Right lobe of liver (tissue), 6 donors: ENCODE data around the gene FER. TPM values are rescaled to one million over a fixed set of nuclear protein-coding genes. Genes with fewer than 3 reads are reported as not detected.
"Not testable (repeated sequence)": the region's sequence is repeated elsewhere in the genome, so short reads cannot be mapped to it uniquely, and the experiment has no call there.

Source experiments
- ATAC-seq, 4 donors: fragments of 200-7000 bp; cut with Tn5 transposase; one replicate each; pipeline ENCODE4 v1.9.1; 2020; ENCODE audit warnings: mild to moderate bottlenecking in 4 of 4, moderate library complexity in 4 of 4
- DNase-seq, 3 donors: peaks; one replicate each; pipeline ENCODE4 v3.0.0-alpha.2; 2020
- H3K27ac ChIP-seq, 3 donors: fragments of 200-600 bp; one replicate each; pipeline ENCODE4 v1.8.0; 2022
- H3K27me3 ChIP-seq, 2 donors: fragments of 200-600 bp; one replicate each; pipeline ENCODE4 v1.8.0; 2022
- H3K36me3 ChIP-seq, 4 donors: fragments of 200-600 bp; sonication (generic) in 1 of 4; one replicate each; pipeline versions ENCODE4 v1.5.1 to v1.8.0; 2017 to 2022; ENCODE audit warnings: control low read depth in 1 of 4
- H3K4me1 ChIP-seq, 4 donors: fragments of 200-600 bp; sonication (generic) in 1 of 4; one replicate each; pipeline versions ENCODE4 v1.5.1 to v1.8.0; 2017 to 2022; ENCODE audit warnings: control low read depth in 1 of 4
- H3K4me3 ChIP-seq, 3 donors: fragments of 200-600 bp; one replicate each; pipeline ENCODE4 v1.8.0; 2022
- H3K9me3 ChIP-seq, 4 donors: fragments of 200-600 bp; sonication (generic) in 1 of 4; one replicate each; pipeline versions ENCODE4 v1.5.1 to v1.8.0; 2017 to 2022; ENCODE audit warnings: control low read depth in 1 of 4
- CTCF ChIP-seq, 4 donors: fragments of 200-600 bp in 3 of 4; fragments of 450-650 bp in 1 of 4; IDR thresholded peaks; one replicate each; pipeline versions ENCODE4 v1.5.1 to v1.8.0; 2016 to 2022; ENCODE audit warnings: antibody characterized with exemption in 4 of 4, mild to moderate bottlenecking in 2 of 4
- POLR2A ChIP-seq: fragments of 450-650 bp; IDR thresholded peaks from one replicate; pipeline ENCODE4 v1.6.1; 2017; ENCODE audit warnings: antibody characterized with exemption, mild to moderate bottlenecking
- WGBS: methylation state at CpG from one replicate; pipeline ENCODE4 v1.1.6; 2018; ENCODE audit warnings: low coverage, low lambda C conversion rate; ENCODE audit not compliant: insufficient coverage; ENCODE audit errors: missing lambda C conversion rate; 5-methylcytosine and 5-hydroxymethylcytosine counted together
- intact Hi-C, 2 donors: fragments of 100-400 bp; cut with DNase I; formaldehyde crosslinking; loops; one replicate each; pipeline versions ENCODE4 v1.11.2 to v1.14.1; 2022
- total RNA-seq, 6 experiments: library from RNA; depleted of rRNA in 2 of 6; stranded (reverse); fragments of >200 nt in 2 of 6; fragmentation: NEBNext Ultra II Directional in 3 of 6; extraction: Animal tissue kit (Norgen Biotek cat#: 25700) in 3 of 6; gene quantifications; one replicate each; pipeline versions ENCODE4 v1.1.0 to v1.2.4, GENCODE V29; 2016 to 2023
- donor health status: DM: no; HTN: yes; CAD: no.
- donor health status: DM: no; HTN: no; CAD: no.
- donor health status: DM: no; HTN: no; CAD: no.
- donor health status: DM: no; HTN: yes; CAD: no.
- donor health status: DM: no; HTN: yes; CAD: no.

FER gene
- total RNA-seq, 6 experiments from 2014 or later: 2.6 to 10.9 (median 5.0) TPM

GRCh38 chr5:108974594-108974993, 226.9 kb downstream of the FER start:
- 88% methylated on average over 1 of the region's 1 CpG for WGBS
- no peaks in the 10 kb centered on the region for H3K9me3 ChIP-seq
- TF ChIP-seq CTCF (IDR thresholded peaks at IDR 0.05) (no peak), POLR2A (no peak)
- H3K4me3 ChIP-seq: no peak overlapping the region
- no peaks in the 10 kb centered on the region for H3K36me3 ChIP-seq
- intact Hi-C loops: no loop called here
- ATAC-seq: no peak
- no peak overlapping the region for H3K27ac ChIP-seq
- no peaks in the 10 kb centered on the region for H3K4me1 ChIP-seq
- no peaks in the 10 kb centered on the region for H3K27me3 ChIP-seq
- no peak for DNase-seq

- no peak overlapping the region for H3K27ac ChIP-seq
- intact Hi-C loops: no loop called here
- H3K4me1 ChIP-seq: no peaks in the 10 kb centered on the region
- H3K36me3 ChIP-seq: no peaks in the 10 kb centered on the region
- H3K9me3 ChIP-seq: no peaks in the 10 kb centered on the region
- ATAC-seq (no peak), DNase-seq (no peak)
- no peak overlapping the region for H3K4me3 ChIP-seq
- no peak for TF ChIP-seq POLR2A
- TF ChIP-seq CTCF (IDR thresholded peaks at IDR 0.05): no peak
- H3K27me3 ChIP-seq: no peaks in the 10 kb centered on the region
- 92% methylated on average over 2 of the region's 2 CpGs for WGBS
Observed at GRCh38 chr5:108975697-108976096, 228.0 kb downstream of the FER start.

GRCh38 chr5:108983461-108984092, 235.9 kb downstream of the FER start:
- intact Hi-C loops: no loop called here
- Histone ChIP-seq H3K27ac (no peak overlapping the region), H3K27me3 (no peaks in the 10 kb centered on the region), H3K36me3 (no peaks in the 10 kb centered on the region), H3K4me1 (no peaks in the 10 kb centered on the region), H3K4me3 (no peak overlapping the region), H3K9me3 (no peaks in the 10 kb centered on the region)
- WGBS: 95% methylated on average over 4 of the region's 4 CpGs
- no peak for TF ChIP-seq CTCF (IDR thresholded peaks at IDR 0.05)
- TF ChIP-seq POLR2A: no peak
- ATAC-seq (no peak), DNase-seq (no peak)

- no peaks in the 10 kb centered on the region for H3K9me3 ChIP-seq
- H3K27ac ChIP-seq: no peak overlapping the region
- no peaks in the 10 kb centered on the region for H3K36me3 ChIP-seq
- ATAC-seq (no peak), DNase-seq (no peak)
- TF ChIP-seq CTCF (IDR thresholded peaks at IDR 0.05) (no peak), POLR2A (no peak)
- H3K4me1 ChIP-seq: no peaks in the 10 kb centered on the region
- intact Hi-C loops: no loop called here
- H3K27me3 ChIP-seq: no peaks in the 10 kb centered on the region
- 63% methylated on average over 1 of the region's 1 CpG for WGBS
- H3K4me3 ChIP-seq: no peak overlapping the region
Observed at GRCh38 chr5:108989761-108990392, 242.2 kb downstream of the FER start.

- H3K9me3 ChIP-seq, H3K27me3 ChIP-seq, H3K4me1 ChIP-seq, H3K27ac ChIP-seq, H3K4me3 ChIP-seq, intact Hi-C loops, DNase-seq, H3K36me3 ChIP-seq, ATAC-seq: not testable (repeated sequence)
- 100% methylated on average over 7 of the region's 47 CpGs for WGBS
Observed at GRCh38 chr5:108992396-108993085, 244.8 kb downstream of the FER start.

GRCh38 chr5:108993440-108993839, 245.7 kb downstream of the FER start:
- H3K4me1 ChIP-seq, ATAC-seq, H3K36me3 ChIP-seq, H3K9me3 ChIP-seq, H3K4me3 ChIP-seq, H3K27ac ChIP-seq, intact Hi-C loops, H3K27me3 ChIP-seq, DNase-seq: not testable (repeated sequence)
- WGBS: 96% methylated on average over 11 of the region's 12 CpGs
